ENCODE measurements around the gene METTL2B. TPM values are rescaled to one million over a fixed set of nuclear protein-coding genes. Genes with fewer than 3 reads are reported as not detected.

The METTL2B gene
- total RNA-seq, 1 experiment from 2014 or later: 49.7 TPM

DNA sequence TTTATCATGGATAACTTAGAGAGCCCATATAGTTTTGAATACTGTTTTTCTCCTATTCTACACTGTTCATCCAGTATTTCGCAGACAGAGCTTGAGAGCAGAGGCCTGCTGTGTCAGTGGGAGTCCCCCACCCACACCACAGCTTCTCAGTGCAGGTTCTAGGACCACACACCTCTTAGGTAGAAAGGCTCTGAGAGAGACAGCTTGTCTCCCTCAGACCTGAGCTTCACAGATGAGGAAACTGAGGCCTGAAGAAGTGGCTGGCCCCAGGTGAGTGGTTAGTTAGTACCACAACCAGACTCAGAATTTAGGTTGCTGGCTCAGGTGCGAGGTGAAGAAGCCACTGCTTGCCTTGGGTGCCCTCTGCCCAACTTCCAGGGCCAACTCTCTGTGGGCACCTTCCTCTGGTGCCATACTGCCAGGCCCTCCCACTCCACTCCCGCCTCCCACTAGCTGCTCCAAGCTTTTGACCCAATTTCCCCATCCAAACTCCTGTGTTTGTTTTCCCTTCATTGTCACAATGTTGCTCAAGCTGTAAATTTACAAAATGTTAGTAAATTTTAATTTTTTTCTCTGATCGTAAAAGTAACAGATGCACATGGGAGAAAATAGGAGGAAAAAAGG, 28.5 kb upstream of the METTL2B start:
- CTCF ChIA-PET: interaction anchor here (0.6 to 2.3 kb wide), 5 partner anchors 12 to 49 kb away, joined by 3 to 25 read pairs (median 3); no protein-coding TSS in a partner anchor
- no peak for DNase-seq (ENCODE audit: unreplicated experiment)
- peaks cover 6% of the 10 kb centered on the region for H3K4me1 Mint-ChIP-seq (ENCODE audit: insufficient read depth, unreplicated experiment)
- POLR2A ChIA-PET: interaction anchor here (0.6 kb wide), 1 partner anchor 12 kb away, joined by 4 read pairs; no protein-coding TSS in a partner anchor
- peaks cover 26% of the 10 kb centered on the region for H3K27me3 Mint-ChIP-seq (ENCODE audit: insufficient read depth, unreplicated experiment)
- H3K4me3 Mint-ChIP-seq (ENCODE audit: unreplicated experiment): no peak overlapping the region
- BruUV-seq (replicated peaks): no TSS peak
- no peaks in the 10 kb centered on the region for H3K9me3 Mint-ChIP-seq (ENCODE audit: unreplicated experiment)
- intact Hi-C loops (cut with micrococcal nuclease): no loop called here
- no peak overlapping the region for H3K27ac Mint-ChIP-seq (ENCODE audit: low read depth, unreplicated experiment)
- TF ChIP-seq, protein P1, sequence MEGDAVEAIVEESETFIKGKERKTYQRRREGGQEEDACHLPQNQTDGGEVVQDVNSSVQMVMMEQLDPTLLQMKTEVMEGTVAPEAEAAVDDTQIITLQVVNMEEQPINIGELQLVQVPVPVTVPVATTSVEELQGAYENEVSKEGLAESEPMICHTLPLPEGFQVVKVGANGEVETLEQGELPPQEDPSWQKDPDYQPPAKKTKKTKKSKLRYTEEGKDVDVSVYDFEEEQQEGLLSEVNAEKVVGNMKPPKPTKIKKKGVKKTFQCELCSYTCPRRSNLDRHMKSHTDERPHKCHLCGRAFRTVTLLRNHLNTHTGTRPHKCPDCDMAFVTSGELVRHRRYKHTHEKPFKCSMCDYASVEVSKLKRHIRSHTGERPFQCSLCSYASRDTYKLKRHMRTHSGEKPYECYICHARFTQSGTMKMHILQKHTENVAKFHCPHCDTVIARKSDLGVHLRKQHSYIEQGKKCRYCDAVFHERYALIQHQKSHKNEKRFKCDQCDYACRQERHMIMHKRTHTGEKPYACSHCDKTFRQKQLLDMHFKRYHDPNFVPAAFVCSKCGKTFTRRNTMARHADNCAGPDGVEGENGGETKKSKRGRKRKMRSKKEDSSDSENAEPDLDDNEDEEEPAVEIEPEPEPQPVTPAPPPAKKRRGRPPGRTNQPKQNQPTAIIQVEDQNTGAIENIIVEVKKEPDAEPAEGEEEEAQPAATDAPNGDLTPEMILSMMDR (IDR thresholded peaks at IDR 0.05; ENCODE audit: unreplicated experiment): no peak
- no peaks in the 10 kb centered on the region for H3K36me3 Mint-ChIP-seq (ENCODE audit: insufficient read depth, unreplicated experiment)

DNA sequence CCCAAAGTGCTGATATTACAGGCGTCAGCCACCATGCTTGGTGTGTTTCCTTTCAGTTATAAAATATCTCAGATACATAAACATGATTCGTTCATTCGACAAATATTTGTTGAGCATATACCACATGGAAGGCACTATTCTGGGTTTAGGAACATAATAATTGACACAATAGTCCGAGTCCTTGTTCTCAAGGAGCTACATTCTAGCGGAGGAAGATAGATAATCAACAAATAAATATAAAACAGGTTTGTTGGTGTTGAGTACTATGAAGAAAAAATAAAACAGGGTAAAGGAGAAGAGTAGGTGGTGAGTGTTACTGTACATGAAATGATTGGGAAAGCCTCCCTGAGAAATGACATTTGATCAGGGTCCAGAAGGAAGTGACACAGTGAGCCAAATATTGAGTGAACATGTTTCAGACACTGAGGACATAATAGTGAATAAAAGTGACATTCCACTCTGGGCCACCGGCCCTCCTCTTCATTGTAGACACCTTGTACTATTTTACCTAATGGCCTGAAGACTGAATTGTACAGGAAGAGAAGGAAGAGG, 27.7 kb upstream of the METTL2B start:
- H3K27ac Mint-ChIP-seq (ENCODE audit: low read depth, unreplicated experiment): no peak overlapping the region
- no TSS peak for BruUV-seq (replicated peaks)

DNA sequence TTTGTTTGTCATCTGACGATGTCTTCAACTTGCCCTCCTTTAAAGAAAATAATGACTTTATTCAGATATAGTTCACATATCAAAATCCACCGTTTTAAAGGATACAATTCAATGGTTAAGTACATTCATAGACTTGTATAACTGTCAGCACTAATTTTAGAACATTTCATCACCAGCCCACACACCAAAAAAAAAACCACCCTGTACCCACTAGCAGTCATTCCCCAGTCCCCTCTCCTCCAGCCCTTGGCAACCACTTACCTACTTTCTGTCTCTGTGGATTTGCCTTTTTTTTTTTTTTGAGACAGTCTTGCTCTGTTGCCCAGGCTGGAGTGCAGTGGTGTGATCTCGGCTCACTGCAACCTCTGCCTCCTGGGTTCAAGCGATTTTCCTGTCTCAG, 26.1 kb upstream of the METTL2B start:
- no peak overlapping the region for H3K4me3 Mint-ChIP-seq (ENCODE audit: unreplicated experiment)
- TF ChIP-seq, protein P1 (IDR thresholded peaks at IDR 0.05; ENCODE audit: unreplicated experiment): no peak
- H3K4me1 Mint-ChIP-seq (ENCODE audit: insufficient read depth, unreplicated experiment): peaks cover 10% of the 10 kb centered on the region
- no peak overlapping the region for H3K27ac Mint-ChIP-seq (ENCODE audit: low read depth, unreplicated experiment)
- ChIA-PET POLR2A (no interaction called here), CTCF (interaction anchor here (0.6 kb wide), 1 partner anchor 24 kb away, joined by 3 read pairs; no protein-coding TSS in a partner anchor)
- intact Hi-C loops (cut with micrococcal nuclease): no loop called here
- peaks cover 7% of the 10 kb centered on the region for H3K36me3 Mint-ChIP-seq (ENCODE audit: insufficient read depth, unreplicated experiment)
- H3K9me3 Mint-ChIP-seq (ENCODE audit: unreplicated experiment): no peaks in the 10 kb centered on the region
- no TSS peak for BruUV-seq (replicated peaks)
- no peak for DNase-seq (ENCODE audit: unreplicated experiment)
- peaks cover 27% of the 10 kb centered on the region for H3K27me3 Mint-ChIP-seq (ENCODE audit: insufficient read depth, unreplicated experiment)

More for the DNA sequence above, 27.7 kb upstream of the METTL2B start:
- Mint-ChIP-seq H3K9me3 (ENCODE audit: unreplicated experiment) (no peaks in the 10 kb centered on the region), H3K36me3 (ENCODE audit: insufficient read depth, unreplicated experiment) (no peaks in the 10 kb centered on the region), H3K4me1 (ENCODE audit: insufficient read depth, unreplicated experiment) (peaks cover 6% of the 10 kb centered on the region), H3K27me3 (ENCODE audit: insufficient read depth, unreplicated experiment) (peaks cover 27% of the 10 kb centered on the region), H3K4me3 (ENCODE audit: unreplicated experiment) (no peak overlapping the region)
- DNase-seq (ENCODE audit: unreplicated experiment): no peak
- CTCF ChIA-PET: interaction anchor here (1.3 to 2.3 kb wide), 2 partner anchors 11 to 21 kb away, joined by 3 to 25 read pairs; no protein-coding TSS in a partner anchor
- POLR2A ChIA-PET: no interaction called here
- TF ChIP-seq, protein P1 (IDR thresholded peaks at IDR 0.05; ENCODE audit: unreplicated experiment): no peak
- intact Hi-C loops (cut with micrococcal nuclease): no loop called here

DNA sequence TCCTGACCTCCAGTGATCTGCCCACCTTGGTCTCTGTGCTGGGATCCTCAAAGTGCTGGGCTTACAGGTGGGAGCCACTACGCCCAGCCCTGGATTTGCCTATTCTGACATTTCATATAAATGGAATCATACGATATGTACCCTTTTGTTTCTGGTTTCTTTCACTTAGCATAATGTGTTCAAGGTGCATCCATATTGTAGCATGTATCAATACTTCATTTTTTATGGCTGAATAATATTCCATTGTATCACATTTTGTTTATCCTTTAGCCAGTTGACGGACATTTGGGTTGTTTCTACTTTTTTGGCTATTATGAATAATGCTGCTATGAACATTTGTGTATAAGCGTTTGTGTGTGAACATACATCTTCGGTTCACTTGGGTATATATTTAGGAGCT, 25.6 kb upstream of the METTL2B start:
- TF ChIP-seq, protein P1 (IDR thresholded peaks at IDR 0.05; ENCODE audit: unreplicated experiment): no peak
- no peaks in the 10 kb centered on the region for H3K9me3 Mint-ChIP-seq (ENCODE audit: unreplicated experiment)
- BruUV-seq (replicated peaks): no TSS peak

More for the DNA sequence above, 25.6 kb upstream of the METTL2B start:
- Mint-ChIP-seq H3K27ac (ENCODE audit: low read depth, unreplicated experiment) (no peak overlapping the region), H3K4me3 (ENCODE audit: unreplicated experiment) (no peak overlapping the region), H3K4me1 (ENCODE audit: insufficient read depth, unreplicated experiment) (peaks cover 10% of the 10 kb centered on the region), H3K36me3 (ENCODE audit: insufficient read depth, unreplicated experiment) (peaks cover 7% of the 10 kb centered on the region), H3K27me3 (ENCODE audit: insufficient read depth, unreplicated experiment) (peaks cover 27% of the 10 kb centered on the region)
- no peak for DNase-seq (ENCODE audit: unreplicated experiment)
- intact Hi-C loops (cut with micrococcal nuclease): no loop called here
- ChIA-PET CTCF (interaction anchor here (5.2 kb wide), 1 partner anchor 24 kb away, joined by 68 read pairs; no protein-coding TSS in a partner anchor), POLR2A (interaction anchor here (1.3 kb wide), 1 partner anchor 11 kb away, joined by 4 read pairs; no protein-coding TSS in a partner anchor)

Data from MCF 10A (cell line).